ENCODE results near the gene USP31. TPM values are rescaled to one million over a fixed set of nuclear protein-coding genes. Genes with fewer than 3 reads are reported as not detected.

USP31 gene
- total and polyA plus RNA-seq, 2 donors (not counting 1 experiment from before 2014, with no cell fraction given) = 1.6 to 6.7 TPM

- Histone ChIP-seq H4K20me1 (ENCODE audit: control insufficient read depth, insufficient read depth, low read length, poor library complexity, severe bottlenecking) (no peaks in the 10 kb centered on the region), H3K9ac (ENCODE audit: low read length) (no peak overlapping the region), H3K4me1 (ENCODE audit: control insufficient read depth in 2 of 2, insufficient read depth in 2 of 2, low read length in 2 of 2) (no peaks in the 10 kb centered on the region), H3K4me2 (replicated peaks; ENCODE audit: low read depth, low read length, poor library complexity, severe bottlenecking) (no peak overlapping the region), H3K79me2 (ENCODE audit: control insufficient read depth, insufficient read depth, low read length) (no peaks in the 10 kb centered on the region), H2AFZ (ENCODE audit: insufficient read depth, low read depth, low read length, poor library complexity, severe bottlenecking) (no peak overlapping the region), H3K27ac (ENCODE audit: low read length in 2 of 2) (no peak overlapping the region), H3K9me3 (ENCODE audit: control extremely low read depth in 1 of 3, control insufficient read depth in 2 of 3, insufficient read depth in 1 of 3, low read length in 2 of 3) (no peaks in the 10 kb centered on the region), H3K27me3 (replicated peaks in 1 of 4; ENCODE audit: control extremely low read depth in 1 of 4, control insufficient read depth in 3 of 4, insufficient read depth in 4 of 4, low read length in 3 of 4) (no peaks in the 10 kb centered on the region), H3K36me3 (replicated peaks in 1 of 2; ENCODE audit: control extremely low read depth in 1 of 2, control insufficient read depth in 1 of 2, extremely low read depth in 1 of 2, insufficient read depth in 2 of 2, low read length in 1 of 2) (peaks cover 0 to 2% of the 10 kb centered on the region in 2 experiments), H3K4me3 (ENCODE audit: control extremely low read depth in 1 of 5, extremely low read depth in 1 of 5, insufficient read depth in 1 of 5, low read depth in 2 of 5, low read length in 4 of 5) (no peak overlapping the region)
- no peak overlapping the region for H3K27ac Mint-ChIP-seq
- ATAC-seq (ENCODE audit: low read depth) (no peak), DNase-seq (no peak)
- no peak overlapping the region for H3K4me3 Mint-ChIP-seq
- H3K9me3 Mint-ChIP-seq (ENCODE audit: insufficient read depth) = no peaks in the 10 kb centered on the region
- 71% methylated on average over 11 of the region's 13 CpGs for WGBS (ENCODE audit: insufficient coverage)
- no peaks in the 10 kb centered on the region for H3K4me1 Mint-ChIP-seq
- POLR2A ChIA-PET = interaction anchor here (0.6 kb wide), 1 partner anchor 210 kb away, joined by 4 read pairs; no protein-coding TSS in a partner anchor
- no peaks in the 10 kb centered on the region for H3K27me3 Mint-ChIP-seq
- intact Hi-C loops (cut with micrococcal nuclease) = no loop called here
- TF ChIP-seq EZH2 (IDR thresholded peaks at IDR 0.05; ENCODE audit: borderline replicate concordance, insufficient read depth, low read depth, low read length, poor library complexity, severe bottlenecking) (no peak), CTCF (IDR thresholded peaks at IDR 0.05) (no peak)
- CTCF ChIA-PET = no interaction called here
Observed at GRCh38 chr16:23079675-23080301, 69.5 kb downstream of the USP31 start.

GRCh38 chr16:23074423-23074822 lies 74.8 kb downstream of the USP31 start:
- WGBS (ENCODE audit: insufficient coverage) = 96% methylated on average over 2 of the region's 3 CpGs
- ChIA-PET CTCF (interaction anchor here (1.6 kb wide), 1 partner anchor 14 kb away, joined by 4 read pairs; no protein-coding TSS in a partner anchor), POLR2A (no interaction called here)
- Histone ChIP-seq H3K9me3 (ENCODE audit: control extremely low read depth in 1 of 3, control insufficient read depth in 2 of 3, insufficient read depth in 1 of 3, low read length in 2 of 3) (no peaks in the 10 kb centered on the region), H3K79me2 (ENCODE audit: control insufficient read depth, insufficient read depth, low read length) (no peaks in the 10 kb centered on the region), H3K4me1 (ENCODE audit: control insufficient read depth in 2 of 2, insufficient read depth in 2 of 2, low read length in 2 of 2) (no peaks in the 10 kb centered on the region), H3K9ac (ENCODE audit: low read length) (no peak overlapping the region), H3K27ac (ENCODE audit: low read length in 2 of 2) (no peak overlapping the region), H3K27me3 (replicated peaks in 1 of 4; ENCODE audit: control extremely low read depth in 1 of 4, control insufficient read depth in 3 of 4, insufficient read depth in 4 of 4, low read length in 3 of 4) (no peaks in the 10 kb centered on the region), H3K4me2 (replicated peaks; ENCODE audit: low read depth, low read length, poor library complexity, severe bottlenecking) (no peak overlapping the region), H3K36me3 (replicated peaks in 1 of 2; ENCODE audit: control extremely low read depth in 1 of 2, control insufficient read depth in 1 of 2, extremely low read depth in 1 of 2, insufficient read depth in 2 of 2, low read length in 1 of 2) (peaks cover 0 to 1% of the 10 kb centered on the region in 2 experiments), H4K20me1 (ENCODE audit: control insufficient read depth, insufficient read depth, low read length, poor library complexity, severe bottlenecking) (no peaks in the 10 kb centered on the region), H2AFZ (ENCODE audit: insufficient read depth, low read depth, low read length, poor library complexity, severe bottlenecking) (no peak overlapping the region), H3K4me3 (ENCODE audit: control extremely low read depth in 1 of 5, extremely low read depth in 1 of 5, insufficient read depth in 1 of 5, low read depth in 2 of 5, low read length in 4 of 5) (no peak overlapping the region)
- H3K27me3 Mint-ChIP-seq = no peaks in the 10 kb centered on the region
- DNase-seq (no peak), ATAC-seq (ENCODE audit: low read depth) (no peak)
- no peaks in the 10 kb centered on the region for H3K9me3 Mint-ChIP-seq (ENCODE audit: insufficient read depth)
- H3K4me3 Mint-ChIP-seq = no peak overlapping the region
- no peaks in the 10 kb centered on the region for H3K4me1 Mint-ChIP-seq
- no peak for TF ChIP-seq EZH2 (IDR thresholded peaks at IDR 0.05; ENCODE audit: borderline replicate concordance, insufficient read depth, low read depth, low read length, poor library complexity, severe bottlenecking)
- no peak for TF ChIP-seq CTCF (IDR thresholded peaks at IDR 0.05)
- intact Hi-C loops (cut with micrococcal nuclease) = no loop called here
- H3K27ac Mint-ChIP-seq = no peak overlapping the region

Data from B cell (primary cell).